AG20443 (cell line): ENCODE results near the gene SLC25A13.
A peak's percentile ranks its signal among the peaks of the same experiment; 100 is the strongest.

Experiments used
- DNase-seq: peaks from one replicate; pipeline ENCODE4 v3.0.0; 2012; ENCODE audit warnings: low spot score, mixed read lengths

Gene SLC25A13

GRCh38 chr7:96322847-96323461 lies 1.1 kb upstream of the SLC25A13 start:
- no peak for DNase-seq

GRCh38 chr7:96322373-96322695 lies 436 bp upstream of the SLC25A13 start:
- no peak for DNase-seq

GRCh38 chr7:96321031-96321657 lies 754 bp downstream of the SLC25A13 start:
- no peak for DNase-seq

GRCh38 chr7:96320442-96320841 lies 1.5 kb downstream of the SLC25A13 start:
- DNase-seq: no peak

- no peak for DNase-seq
Measured at GRCh38 chr7:96319439-96319838, 2.5 kb downstream of the SLC25A13 start.

GRCh38 chr7:96316949-96317348 lies 4.9 kb downstream of the SLC25A13 start:
- DNase-seq: no peak

- no peak for DNase-seq
Measured at GRCh38 chr7:96315125-96315512, 6.8 kb downstream of the SLC25A13 start.

- DNase-seq: no peak
Measured at GRCh38 chr7:96314402-96315124, 7.3 kb downstream of the SLC25A13 start.

- DNase-seq: no peak
Measured at GRCh38 chr7:96313940-96314339, 8.0 kb downstream of the SLC25A13 start.

GRCh38 chr7:96312502-96312901 lies 9.4 kb downstream of the SLC25A13 start:
- DNase-seq: no peak

GRCh38 chr7:96311967-96312366 lies 9.9 kb downstream of the SLC25A13 start:
- DNase-seq: no peak

- peak; percentile 27 for DNase-seq
Measured at GRCh38 chr7:96310110-96310509, 11.8 kb downstream of the SLC25A13 start.

- no peak for DNase-seq
Measured at GRCh38 chr7:96308950-96309263, 13.0 kb downstream of the SLC25A13 start.

- DNase-seq: no peak
Measured at GRCh38 chr7:96308253-96308949, 13.5 kb downstream of the SLC25A13 start.

- DNase-seq: no peak
Measured at GRCh38 chr7:96306385-96307125, 15.3 kb downstream of the SLC25A13 start.

- DNase-seq: no peak
Measured at GRCh38 chr7:96305915-96306314, 16.0 kb downstream of the SLC25A13 start.

GRCh38 chr7:96304573-96304972 lies 17.3 kb downstream of the SLC25A13 start:
- DNase-seq: no peak

GRCh38 chr7:96303686-96304443 lies 18.0 kb downstream of the SLC25A13 start:
- peak; percentile 25 for DNase-seq

- DNase-seq: no peak
Measured at GRCh38 chr7:96303105-96303685, 18.7 kb downstream of the SLC25A13 start.

GRCh38 chr7:96300986-96301385 lies 20.9 kb downstream of the SLC25A13 start:
- DNase-seq: no peak

- no peak for DNase-seq
Measured at GRCh38 chr7:96300502-96300901, 21.4 kb downstream of the SLC25A13 start.
